Tibial artery (tissue), 4 donors: Measurements from ENCODE around the gene KAZN.

Experiments used
- DNase-seq, 2 donors: peaks; one replicate each; pipeline ENCODE4 v3.0.0-alpha.2; 2019
- H3K27ac ChIP-seq, 2 donors: fragments of 200-600 bp; sonication (generic) in 1 of 2; 1 replicate in 1 of 2; 2 replicates in 1 of 2; pipeline ENCODE4 v1.5.1; 2018 to 2019; ENCODE audit warnings: mild to moderate bottlenecking in 1 of 2
- H3K27me3 ChIP-seq, 2 donors: fragments of 200-600 bp; sonication (generic) in 1 of 2; one replicate each; pipeline versions ENCODE4 v1.5.1 to v1.6.0; 2016 to 2019
- H3K36me3 ChIP-seq, 3 donors: fragments of 200-600 bp; sonication (generic) in 2 of 3; one replicate each; pipeline ENCODE4 v1.5.1; 2016 to 2019; ENCODE audit warnings: mild to moderate bottlenecking in 2 of 3
- H3K4me1 ChIP-seq, 4 donors: fragments of 200-600 bp; sonication (generic) in 2 of 4; 1 replicate in 3 of 4; 2 replicates in 1 of 4; pipeline ENCODE4 v1.5.1; 2016 to 2019
- H3K4me3 ChIP-seq, 2 donors: fragments of 200-600 bp; sonication (generic) in 1 of 2; 1 replicate in 1 of 2; 2 replicates in 1 of 2; pipeline ENCODE4 v1.5.1; 2018 to 2019; ENCODE audit warnings: mild to moderate bottlenecking in 2 of 2
- H3K9me3 ChIP-seq, 3 donors: fragments of 200-600 bp; sonication (generic) in 1 of 3; one replicate each; pipeline ENCODE4 v1.5.1; 2016 to 2019
- CTCF ChIP-seq, 2 experiments: fragments of 200-600 bp in 1 of 2; fragments of 450-650 bp in 1 of 2; IDR thresholded peaks; one replicate each; pipeline ENCODE4 v1.5.1; 2017 to 2019; ENCODE audit warnings: antibody characterized with exemption in 2 of 2, mild to moderate bottlenecking in 1 of 2, moderate library complexity in 1 of 2
- intact Hi-C: fragments of 100-400 bp; cut with DNase I; formaldehyde crosslinking; loops from one replicate; pipeline ENCODE4 v1.15.0; 2023; ENCODE audit warnings: low total_unique reads

Gene KAZN

GRCh38 chr1:14666373-14666772 lies 67.9 kb downstream of the KAZN start:
- Histone ChIP-seq H3K27ac (no peak overlapping the region), H3K4me1 (no peaks in the 10 kb centered on the region), H3K36me3 (no peaks in the 10 kb centered on the region), H3K9me3 (no peaks in the 10 kb centered on the region), H3K4me3 (no peak overlapping the region), H3K27me3 (peaks cover 0 to 10% of the 10 kb centered on the region in 2 donors)
- intact Hi-C loops: no loop called here
- DNase-seq: no peak
- TF ChIP-seq CTCF (IDR thresholded peaks at IDR 0.05): no peak

- peaks cover 0 to 7% of the 10 kb centered on the region in 2 donors for H3K27me3 ChIP-seq
- no peak for DNase-seq
- no peak for TF ChIP-seq CTCF (IDR thresholded peaks at IDR 0.05)
- no peaks in the 10 kb centered on the region for H3K4me1 ChIP-seq
- intact Hi-C loops: no loop called here
- H3K36me3 ChIP-seq: no peaks in the 10 kb centered on the region
- H3K9me3 ChIP-seq: no peaks in the 10 kb centered on the region
- H3K4me3 ChIP-seq: no peak overlapping the region
- no peak overlapping the region for H3K27ac ChIP-seq
Observed at GRCh38 chr1:14666962-14667650, 68.6 kb downstream of the KAZN start.

- intact Hi-C loops: no loop called here
- no peak for DNase-seq
- Histone ChIP-seq H3K27me3 (peaks cover 0 to 7% of the 10 kb centered on the region in 2 donors), H3K36me3 (no peaks in the 10 kb centered on the region), H3K27ac (no peak overlapping the region), H3K9me3 (no peaks in the 10 kb centered on the region), H3K4me1 (no peaks in the 10 kb centered on the region), H3K4me3 (no peak overlapping the region)
- no peak for TF ChIP-seq CTCF (IDR thresholded peaks at IDR 0.05)
Observed at GRCh38 chr1:14667651-14667984, 69.1 kb downstream of the KAZN start.

- Histone ChIP-seq H3K4me1 (no peaks in the 10 kb centered on the region), H3K4me3 (no peak overlapping the region), H3K36me3 (no peaks in the 10 kb centered on the region), H3K27me3 (peaks cover 0 to 8% of the 10 kb centered on the region in 2 donors), H3K27ac (no peak overlapping the region), H3K9me3 (no peaks in the 10 kb centered on the region)
- intact Hi-C loops: no loop called here
- TF ChIP-seq CTCF (IDR thresholded peaks at IDR 0.05): no peak
- DNase-seq: no peak
Observed at GRCh38 chr1:14668538-14668937, 70.1 kb downstream of the KAZN start.

- TF ChIP-seq CTCF (IDR thresholded peaks at IDR 0.05): no peak
- Histone ChIP-seq H3K27ac (no peak overlapping the region), H3K9me3 (no peaks in the 10 kb centered on the region), H3K27me3 (peaks cover 0 to 8% of the 10 kb centered on the region in 2 donors), H3K4me3 (no peak overlapping the region), H3K4me1 (no peaks in the 10 kb centered on the region), H3K36me3 (no peaks in the 10 kb centered on the region)
- no peak for DNase-seq
- intact Hi-C loops: no loop called here
Observed at GRCh38 chr1:14672005-14672404, 73.5 kb downstream of the KAZN start.

GRCh38 chr1:14674030-14674429 lies 75.5 kb downstream of the KAZN start:
- H3K27ac ChIP-seq: no peak overlapping the region
- DNase-seq: no peak
- intact Hi-C loops: no loop called here
- TF ChIP-seq CTCF (IDR thresholded peaks at IDR 0.05): no peak
- no peaks in the 10 kb centered on the region for H3K36me3 ChIP-seq
- no peaks in the 10 kb centered on the region for H3K9me3 ChIP-seq
- H3K4me3 ChIP-seq: no peak overlapping the region
- no peaks in the 10 kb centered on the region for H3K4me1 ChIP-seq
- peaks cover 0 to 14% of the 10 kb centered on the region in 2 donors for H3K27me3 ChIP-seq
